ENCODE data around the gene EFCAB11.

Gene EFCAB11

GRCh38 chr14:89747126-89747525 is 207.4 kb downstream of the EFCAB11 start:
- no peak for DNase-seq (ENCODE audit: low read depth)
- H3K4me3 ChIP-seq (ENCODE audit: low read depth, low read length): no peak overlapping the region

- H3K4me3 ChIP-seq (ENCODE audit: low read depth, low read length): no peak overlapping the region
- DNase-seq (ENCODE audit: low read depth): no peak
Measured at GRCh38 chr14:89746654-89747053, 207.9 kb downstream of the EFCAB11 start.

GRCh38 chr14:89746135-89746534 is 208.4 kb downstream of the EFCAB11 start:
- no peak for DNase-seq (ENCODE audit: low read depth)
- no peak overlapping the region for H3K4me3 ChIP-seq (ENCODE audit: low read depth, low read length)
